ENCODE results near the gene COLEC12. TPM values are rescaled to one million over a fixed set of nuclear protein-coding genes. Genes with fewer than 3 reads are reported as not detected.

COLEC12 gene
- total and polyA plus RNA-seq, 12 donors: 1.5 to 19.5 (median 8.6) TPM

- no peaks in the 10 kb centered on the region for H3K9me3 ChIP-seq (replicated peaks in 1 of 3)
- no peaks in the 10 kb centered on the region for H3K36me3 ChIP-seq (replicated peaks in 1 of 2)
- H3K27ac ChIP-seq: no peak overlapping the region
- no peaks in the 10 kb centered on the region for H3K27me3 ChIP-seq
- H3K4me1 ChIP-seq (replicated peaks in 1 of 2): no peaks in the 10 kb centered on the region
- TF ChIP-seq POLR2A (IDR thresholded peaks at IDR 0.05) (no peak), CTCF (IDR thresholded peaks at IDR 0.05) (no peak)
- DNase-seq: no peak
- 41 to 53% (median 48%) methylated on average over 7 of the region's 7 CpGs for WGBS, 4 donors
- intact Hi-C loops (cut with DNase I): no loop called here
- no peak overlapping the region for H3K4me3 ChIP-seq
Measured at GRCh38 chr18:425106-425745, 75.3 kb downstream of the COLEC12 start.

- no peak for DNase-seq
- intact Hi-C loops (cut with DNase I): no loop called here
Measured at GRCh38 chr18:424668-425067, 75.8 kb downstream of the COLEC12 start.

DNA sequence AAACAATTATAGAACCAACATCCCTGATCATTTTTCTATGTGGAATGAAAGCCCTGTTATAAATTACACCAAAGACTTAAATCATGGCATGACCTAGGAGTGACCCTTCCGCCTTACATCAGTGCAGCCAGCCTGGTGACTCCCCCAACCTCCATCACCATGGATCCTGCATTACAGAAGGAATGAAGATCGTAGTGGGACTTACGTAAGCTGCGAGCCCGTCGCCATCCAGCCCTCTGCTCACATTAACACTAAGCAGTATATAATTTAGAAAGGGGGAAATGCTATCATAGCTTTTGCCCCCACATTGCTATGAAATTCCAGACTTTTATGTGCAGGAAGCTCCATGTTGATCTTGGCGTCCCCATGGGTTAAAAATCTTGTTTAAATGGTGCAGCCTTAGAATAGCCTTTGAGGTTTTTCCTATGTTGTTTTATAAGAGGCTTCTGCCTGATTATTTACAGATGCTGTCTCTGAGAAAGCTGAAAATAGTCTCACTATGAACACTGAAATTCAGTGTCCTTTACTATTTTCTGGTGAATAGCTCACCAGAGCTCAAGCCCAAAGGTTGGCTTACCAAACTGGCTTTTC lies 76.3 kb downstream of the COLEC12 start:
- DNase-seq: no peak
- intact Hi-C loops (cut with DNase I): no loop called here
- WGBS, 4 donors: 45 to 68% (median 53%) methylated on average over 7 of the region's 7 CpGs

More at GRCh38 chr18:424668-425067, 75.8 kb downstream of the COLEC12 start:
- H3K27ac ChIP-seq: no peak overlapping the region
- no peaks in the 10 kb centered on the region for H3K36me3 ChIP-seq (replicated peaks in 1 of 2)
- no peaks in the 10 kb centered on the region for H3K27me3 ChIP-seq
- 51 to 59% (median 55%) methylated on average over 4 to 5 of the region's 5 CpGs for WGBS, 4 donors
- no peaks in the 10 kb centered on the region for H3K4me1 ChIP-seq (replicated peaks in 1 of 2)
- H3K9me3 ChIP-seq (replicated peaks in 1 of 3): no peaks in the 10 kb centered on the region
- TF ChIP-seq POLR2A (IDR thresholded peaks at IDR 0.05): no peak
- TF ChIP-seq CTCF (IDR thresholded peaks at IDR 0.05): no peak
- no peak overlapping the region for H3K4me3 ChIP-seq

GRCh38 chr18:422966-423365 lies 77.5 kb downstream of the COLEC12 start:
- no peak for TF ChIP-seq CTCF (IDR thresholded peaks at IDR 0.05)
- TF ChIP-seq POLR2A (IDR thresholded peaks at IDR 0.05): no peak
- Histone ChIP-seq H3K9me3 (replicated peaks in 1 of 3) (no peaks in the 10 kb centered on the region), H3K4me1 (replicated peaks in 1 of 2) (no peaks in the 10 kb centered on the region), H3K27ac (no peak overlapping the region), H3K36me3 (replicated peaks in 1 of 2) (no peaks in the 10 kb centered on the region), H3K27me3 (no peaks in the 10 kb centered on the region), H3K4me3 (no peak overlapping the region)
- intact Hi-C loops (cut with DNase I): no loop called here
- DNase-seq: no peak
- WGBS, 4 donors: 61 to 67% (median 65%) methylated on average over 4 of the region's 4 CpGs

More for the DNA sequence above, 76.3 kb downstream of the COLEC12 start:
- no peaks in the 10 kb centered on the region for H3K27me3 ChIP-seq
- no peaks in the 10 kb centered on the region for H3K36me3 ChIP-seq (replicated peaks in 1 of 2)
- H3K9me3 ChIP-seq (replicated peaks in 1 of 3): no peaks in the 10 kb centered on the region
- H3K4me1 ChIP-seq (replicated peaks in 1 of 2): no peaks in the 10 kb centered on the region
- no peak overlapping the region for H3K27ac ChIP-seq
- H3K4me3 ChIP-seq: no peak overlapping the region
- no peak for TF ChIP-seq CTCF (IDR thresholded peaks at IDR 0.05)
